ENCODE measurements around the gene PLLP. TPM values are rescaled to one million over a fixed set of nuclear protein-coding genes. Genes with fewer than 3 reads are reported as not detected.
A peak's percentile ranks its signal among the peaks of the same experiment; 100 is the strongest.

Gene PLLP
- total RNA-seq, 1 experiment from 2014 or later: 0.72 TPM

DNA sequence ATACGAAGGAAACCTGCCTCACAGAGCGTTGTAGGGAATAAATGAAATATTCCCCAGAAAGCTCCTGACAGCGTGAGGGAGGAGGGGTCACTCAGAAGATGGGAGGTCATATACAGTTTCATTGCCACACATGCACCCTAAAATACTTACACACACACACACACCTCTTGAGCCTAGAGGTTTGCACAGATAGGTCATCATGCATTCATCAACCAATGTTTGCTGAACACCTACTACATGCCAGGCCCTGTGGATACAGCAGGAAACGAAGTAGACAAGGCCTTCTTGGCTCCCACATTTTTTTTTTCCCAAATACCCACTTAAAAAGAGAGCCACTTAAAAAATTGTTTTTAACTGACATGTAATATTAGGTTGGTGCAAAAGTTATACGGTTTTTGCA lies 907 bp upstream of the PLLP start:
- POLR2A ChIA-PET: no interaction called here

DNA sequence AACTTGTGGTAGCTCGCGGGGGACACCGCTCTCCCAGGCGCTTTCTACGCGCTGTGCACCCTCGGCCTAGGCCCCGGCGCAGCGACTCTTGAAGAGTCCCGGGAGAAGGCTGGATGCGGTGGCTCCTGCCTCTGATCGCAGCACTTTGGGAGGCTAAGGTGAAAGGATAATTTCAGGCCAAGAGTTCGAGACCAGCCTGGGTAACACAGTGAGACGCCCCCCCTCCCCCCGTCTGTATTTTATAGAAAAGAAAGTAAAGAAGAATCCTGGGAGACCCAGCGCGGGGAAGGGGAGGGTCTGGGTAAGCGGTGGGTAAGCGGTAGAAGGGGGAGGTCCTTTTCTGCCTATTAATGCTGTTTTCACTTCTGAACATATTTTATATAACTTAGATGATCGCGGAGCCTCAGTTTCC lies 486 bp upstream of the PLLP start:
- Histone ChIP-seq H3K27ac (ENCODE audit: low read length) (no peak overlapping the region), H3K4me3 (ENCODE audit: low read depth in 2 of 2, low read length in 2 of 2) (peak overlapping the region; percentile 56 to 63), H3K36me3 (ENCODE audit: control insufficient read depth, insufficient read depth, low read length) (no peaks in the 10 kb centered on the region), H3K27me3 (ENCODE audit: control insufficient read depth, insufficient read depth, low read length) (no peaks in the 10 kb centered on the region), H3K9me3 (ENCODE audit: control insufficient read depth, insufficient read depth, low read depth, low read length) (no peaks in the 10 kb centered on the region), H3K4me1 (ENCODE audit: control insufficient read depth, insufficient read depth, low read length) (no peaks in the 10 kb centered on the region)
- ATAC-seq (peak; percentile 73; the same call in 1 of the 2 replicates), DNase-seq (ENCODE audit: low read depth, low spot score) (no peak)
- TF ChIP-seq REST (IDR thresholded peaks at IDR 0.05; ENCODE audit: insufficient read depth in 1 of 2, low read depth in 2 of 2, low read length in 1 of 2) (no peak), SIN3A (IDR thresholded peaks at IDR 0.05; ENCODE audit: borderline replicate concordance, insufficient read depth, low read depth, low read length) (no peak), TCF7L2 (IDR thresholded peaks at IDR 0.05; ENCODE audit: low read depth, low read length) (no peak), POLR2AphosphoS5 (IDR thresholded peaks at IDR 0.05; ENCODE audit: low read depth, low read length) (no peak)
- TF ChIP-seq, protein P1, sequence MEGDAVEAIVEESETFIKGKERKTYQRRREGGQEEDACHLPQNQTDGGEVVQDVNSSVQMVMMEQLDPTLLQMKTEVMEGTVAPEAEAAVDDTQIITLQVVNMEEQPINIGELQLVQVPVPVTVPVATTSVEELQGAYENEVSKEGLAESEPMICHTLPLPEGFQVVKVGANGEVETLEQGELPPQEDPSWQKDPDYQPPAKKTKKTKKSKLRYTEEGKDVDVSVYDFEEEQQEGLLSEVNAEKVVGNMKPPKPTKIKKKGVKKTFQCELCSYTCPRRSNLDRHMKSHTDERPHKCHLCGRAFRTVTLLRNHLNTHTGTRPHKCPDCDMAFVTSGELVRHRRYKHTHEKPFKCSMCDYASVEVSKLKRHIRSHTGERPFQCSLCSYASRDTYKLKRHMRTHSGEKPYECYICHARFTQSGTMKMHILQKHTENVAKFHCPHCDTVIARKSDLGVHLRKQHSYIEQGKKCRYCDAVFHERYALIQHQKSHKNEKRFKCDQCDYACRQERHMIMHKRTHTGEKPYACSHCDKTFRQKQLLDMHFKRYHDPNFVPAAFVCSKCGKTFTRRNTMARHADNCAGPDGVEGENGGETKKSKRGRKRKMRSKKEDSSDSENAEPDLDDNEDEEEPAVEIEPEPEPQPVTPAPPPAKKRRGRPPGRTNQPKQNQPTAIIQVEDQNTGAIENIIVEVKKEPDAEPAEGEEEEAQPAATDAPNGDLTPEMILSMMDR (IDR thresholded peaks at IDR 0.05): no peak
- intact Hi-C loops (cut with micrococcal nuclease; ENCODE audit: unreplicated experiment): no loop called here
- in situ Hi-C loops (cut with HindIII; ENCODE audit: low pct_unique_long_range_greater_than_20kb, low sequenced_read_pairs): no loop called here
- no TSS peak for BruUV-seq (replicated peaks)
- ChIA-PET CTCF (no interaction called here), POLR2A (no interaction called here)

More for the DNA sequence above, 907 bp upstream of the PLLP start:
- in situ Hi-C loops (cut with HindIII; ENCODE audit: low pct_unique_long_range_greater_than_20kb, low sequenced_read_pairs) (no loop called here), intact Hi-C loops (cut with micrococcal nuclease; ENCODE audit: unreplicated experiment) (no loop called here)
- no peaks in the 10 kb centered on the region for H3K4me1 ChIP-seq (ENCODE audit: control insufficient read depth, insufficient read depth, low read length)
- no peaks in the 10 kb centered on the region for H3K36me3 ChIP-seq (ENCODE audit: control insufficient read depth, insufficient read depth, low read length)
- DNase-seq (ENCODE audit: low read depth, low spot score) (no peak), ATAC-seq (no peak)
- CTCF ChIA-PET: no interaction called here
- TF ChIP-seq TCF7L2 (IDR thresholded peaks at IDR 0.05; ENCODE audit: low read depth, low read length) (no peak), SIN3A (IDR thresholded peaks at IDR 0.05; ENCODE audit: borderline replicate concordance, insufficient read depth, low read depth, low read length) (no peak)
- no TSS peak for BruUV-seq (replicated peaks)
- H3K4me3 ChIP-seq (ENCODE audit: low read depth in 2 of 2, low read length in 2 of 2): peak overlapping the region; percentile 56 to 63; a peak in 3 of 4 replicates
- no peak overlapping the region for H3K27ac ChIP-seq (ENCODE audit: low read length)
- no peaks in the 10 kb centered on the region for H3K9me3 ChIP-seq (ENCODE audit: control insufficient read depth, insufficient read depth, low read depth, low read length)
- no peaks in the 10 kb centered on the region for H3K27me3 ChIP-seq (ENCODE audit: control insufficient read depth, insufficient read depth, low read length)

GRCh38 chr16:57283959-57284208 lies 588 bp downstream of the PLLP start:
- no TSS peak for BruUV-seq (replicated peaks)
- H3K27me3 ChIP-seq (ENCODE audit: control insufficient read depth, insufficient read depth, low read length): no peaks in the 10 kb centered on the region
- POLR2A ChIA-PET: no interaction called here
- no peaks in the 10 kb centered on the region for H3K9me3 ChIP-seq (ENCODE audit: control insufficient read depth, insufficient read depth, low read depth, low read length)
- H3K36me3 ChIP-seq (ENCODE audit: control insufficient read depth, insufficient read depth, low read length): no peaks in the 10 kb centered on the region
- in situ Hi-C loops (cut with HindIII; ENCODE audit: low pct_unique_long_range_greater_than_20kb, low sequenced_read_pairs): no loop called here
- intact Hi-C loops (cut with micrococcal nuclease; ENCODE audit: unreplicated experiment): no loop called here
- no peak for DNase-seq (ENCODE audit: low read depth, low spot score)
- CTCF ChIA-PET: no interaction called here
- ATAC-seq: no peak; the same call in 1 of the 2 replicates
- no peaks in the 10 kb centered on the region for H3K4me1 ChIP-seq (ENCODE audit: control insufficient read depth, insufficient read depth, low read length)
- TF ChIP-seq SIN3A (IDR thresholded peaks at IDR 0.05; ENCODE audit: borderline replicate concordance, insufficient read depth, low read depth, low read length): no peak
- no peak for TF ChIP-seq POLR2AphosphoS5 (IDR thresholded peaks at IDR 0.05; ENCODE audit: low read depth, low read length)
- TF ChIP-seq TCF7L2 (IDR thresholded peaks at IDR 0.05; ENCODE audit: low read depth, low read length): no peak
- TF ChIP-seq, protein P1 (IDR thresholded peaks at IDR 0.05): no peak
- TF ChIP-seq REST (IDR thresholded peaks at IDR 0.05; ENCODE audit: insufficient read depth in 1 of 2, low read depth in 2 of 2, low read length in 1 of 2): no peak
- H3K4me3 ChIP-seq (ENCODE audit: low read depth in 2 of 2, low read length in 2 of 2): no peak overlapping the region
- H3K27ac ChIP-seq (ENCODE audit: low read length): no peak overlapping the region
